ENCODE results near the gene MAP6. TPM values are rescaled to one million over a fixed set of nuclear protein-coding genes. Genes with fewer than 3 reads are reported as not detected.

The MAP6 gene
- total RNA-seq, 2 experiments from 2014 or later = 0.25 TPM

- no peaks in the 10 kb centered on the region for H3K9me3 Mint-ChIP-seq
- no peak overlapping the region for H3K4me3 Mint-ChIP-seq
- peaks cover 40% of the 10 kb centered on the region for H3K4me1 Mint-ChIP-seq
- no peak for DNase-seq
- H3K27me3 Mint-ChIP-seq = no peaks in the 10 kb centered on the region
- POLR2A ChIA-PET = no interaction called here
- no peak overlapping the region for H3K27ac Mint-ChIP-seq
- H3K36me3 Mint-ChIP-seq (ENCODE audit: low read depth) = peaks cover 3% of the 10 kb centered on the region
- CTCF ChIA-PET = interaction anchor here (0.6 to 4.4 kb wide), 5 partner anchors 10 to 316 kb away, joined by 3 to 21 read pairs (median 4); no protein-coding TSS in a partner anchor
Observed at GRCh38 chr11:75565916-75566762, 102.7 kb downstream of the MAP6 start.

GRCh38 chr11:75565221-75565814 lies 103.5 kb downstream of the MAP6 start:
- POLR2A ChIA-PET = no interaction called here
- no peak for DNase-seq
- CTCF ChIA-PET = interaction anchor here (0.6 to 4.4 kb wide), 5 partner anchors 11 to 317 kb away, joined by 3 to 21 read pairs (median 4); no protein-coding TSS in a partner anchor
- Mint-ChIP-seq H3K9me3 (no peaks in the 10 kb centered on the region), H3K27me3 (no peaks in the 10 kb centered on the region), H3K4me1 (peaks cover 47% of the 10 kb centered on the region), H3K4me3 (no peak overlapping the region), H3K36me3 (ENCODE audit: low read depth) (peaks cover 3% of the 10 kb centered on the region), H3K27ac (no peak overlapping the region)

- no peak for DNase-seq
- CTCF ChIA-PET = interaction anchor here (0.5 to 4.4 kb wide), 3 partner anchors 12 to 37 kb away, joined by 3 to 21 read pairs (median 14); no protein-coding TSS in a partner anchor
- Mint-ChIP-seq H3K36me3 (ENCODE audit: low read depth) (peaks cover 3% of the 10 kb centered on the region), H3K4me3 (peak overlapping the region; percentile 94), H3K4me1 (peaks cover 47% of the 10 kb centered on the region), H3K27me3 (no peaks in the 10 kb centered on the region), H3K9me3 (no peaks in the 10 kb centered on the region), H3K27ac (peak overlapping the region; percentile 96)
- POLR2A ChIA-PET = no interaction called here
Observed at GRCh38 chr11:75563978-75564552, 104.8 kb downstream of the MAP6 start.

- H3K36me3 Mint-ChIP-seq (ENCODE audit: low read depth) = no peaks in the 10 kb centered on the region
- peak overlapping the region; percentile 94 for H3K4me3 Mint-ChIP-seq
- H3K9me3 Mint-ChIP-seq = no peaks in the 10 kb centered on the region
- no peak for DNase-seq
- H3K27ac Mint-ChIP-seq = peak overlapping the region; percentile 96
- POLR2A ChIA-PET = no interaction called here
- H3K4me1 Mint-ChIP-seq = peaks cover 47% of the 10 kb centered on the region
- H3K27me3 Mint-ChIP-seq = no peaks in the 10 kb centered on the region
- CTCF ChIA-PET = interaction anchor here (0.5 to 4.4 kb wide), 3 partner anchors 12 to 38 kb away, joined by 3 to 21 read pairs (median 14); no protein-coding TSS in a partner anchor
Observed at GRCh38 chr11:75563501-75563977, 105.3 kb downstream of the MAP6 start.

GRCh38 chr11:75562836-75563484 lies 105.9 kb downstream of the MAP6 start:
- no peak for DNase-seq
- Mint-ChIP-seq H3K27ac (peak overlapping the region; percentile 96), H3K4me1 (peaks cover 47% of the 10 kb centered on the region), H3K9me3 (no peaks in the 10 kb centered on the region), H3K27me3 (no peaks in the 10 kb centered on the region), H3K4me3 (peak overlapping the region; percentile 94), H3K36me3 (ENCODE audit: low read depth) (no peaks in the 10 kb centered on the region)
- ChIA-PET POLR2A (interaction anchor here (0.9 kb wide), 1 partner anchor 20 kb away, joined by 3 read pairs; no protein-coding TSS in a partner anchor), CTCF (interaction anchor here (1.5 to 4.4 kb wide), 3 partner anchors 11 to 14 kb away, joined by 4 to 21 read pairs (median 14); no protein-coding TSS in a partner anchor)

GRCh38 chr11:75562048-75562835 lies 106.6 kb downstream of the MAP6 start, which contains the start of gene SERPINH1:
Gene SERPINH1 (plus strand): TSS chr11:75562253. CDS start chr11:75566350, 4,097 bp downstream.
- Mint-ChIP-seq H3K9me3 (no peaks in the 10 kb centered on the region), H3K27ac (peak within 1 kb of the TSS; percentile 96), H3K4me1 (peaks cover 47% of the 10 kb centered on the region), H3K36me3 (ENCODE audit: low read depth) (no peaks in the 10 kb centered on the region), H3K27me3 (no peaks in the 10 kb centered on the region), H3K4me3 (peak within 1 kb of the TSS; percentile 94)
- CTCF ChIA-PET = interaction anchor here (1.5 to 3.9 kb wide), 5 partner anchors 8 to 16 kb away, joined by 4 to 14 read pairs (median 7); no protein-coding TSS in a partner anchor
- peak; percentile 69 for DNase-seq
- POLR2A ChIA-PET = interaction anchor here (0.9 kb wide), 1 partner anchor 20 kb away, joined by 3 read pairs; no protein-coding TSS in a partner anchor

- Mint-ChIP-seq H3K27ac (peak overlapping the region; percentile 96), H3K4me1 (peaks cover 47% of the 10 kb centered on the region), H3K27me3 (no peaks in the 10 kb centered on the region), H3K4me3 (peak overlapping the region; percentile 94), H3K36me3 (ENCODE audit: low read depth) (no peaks in the 10 kb centered on the region), H3K9me3 (no peaks in the 10 kb centered on the region)
- no peak for DNase-seq
- ChIA-PET CTCF (interaction anchor here (0.9 to 3.9 kb wide), 7 partner anchors 9 to 27 kb away, joined by 3 to 14 read pairs (median 6); no protein-coding TSS in a partner anchor), POLR2A (no interaction called here)
Observed at GRCh38 chr11:75561426-75562047, 107.3 kb downstream of the MAP6 start.

- Mint-ChIP-seq H3K9me3 (no peaks in the 10 kb centered on the region), H3K36me3 (ENCODE audit: low read depth) (no peaks in the 10 kb centered on the region), H3K27ac (peak overlapping the region; percentile 70), H3K4me1 (peaks cover 42% of the 10 kb centered on the region), H3K27me3 (no peaks in the 10 kb centered on the region), H3K4me3 (peak overlapping the region; percentile 94)
- DNase-seq = no peak
- POLR2A ChIA-PET = no interaction called here
- CTCF ChIA-PET = interaction anchor here (0.9 to 3.9 kb wide), 11 partner anchors 8 to 38 kb away, joined by 3 to 14 read pairs (median 6); no protein-coding TSS in a partner anchor
Observed at GRCh38 chr11:75560644-75561043, 108.2 kb downstream of the MAP6 start.

- ChIA-PET POLR2A (no interaction called here), CTCF (interaction anchor here (0.7 to 2.8 kb wide), 5 partner anchors 15 to 39 kb away, joined by 3 to 11 read pairs (median 4); no protein-coding TSS in a partner anchor)
- peaks cover 2% of the 10 kb centered on the region for H3K27me3 Mint-ChIP-seq
- no peaks in the 10 kb centered on the region for H3K9me3 Mint-ChIP-seq
- no peak overlapping the region for H3K4me3 Mint-ChIP-seq
- H3K4me1 Mint-ChIP-seq = peaks cover 32% of the 10 kb centered on the region
- no peaks in the 10 kb centered on the region for H3K36me3 Mint-ChIP-seq (ENCODE audit: low read depth)
- no peak for DNase-seq
- H3K27ac Mint-ChIP-seq = no peak overlapping the region
Observed at GRCh38 chr11:75558939-75559843, 109.6 kb downstream of the MAP6 start.

- POLR2A ChIA-PET = no interaction called here
- Mint-ChIP-seq H3K27ac (no peak overlapping the region), H3K4me3 (no peak overlapping the region), H3K36me3 (ENCODE audit: low read depth) (no peaks in the 10 kb centered on the region), H3K27me3 (peaks cover 2% of the 10 kb centered on the region), H3K9me3 (no peaks in the 10 kb centered on the region), H3K4me1 (peaks cover 23% of the 10 kb centered on the region)
- no peak for DNase-seq
- CTCF ChIA-PET = no interaction called here
Observed at GRCh38 chr11:75557666-75558494, 111.0 kb downstream of the MAP6 start.
